Panc1 (cell line): ENCODE results near the gene CCM2L. TPM values are rescaled to one million over a fixed set of nuclear protein-coding genes. Genes with fewer than 3 reads are reported as not detected.

Experiments used
- ATAC-seq: fragments of 200-7000 bp; cut with Tn5 transposase; 2 replicates; pipeline ENCODE4 v1.9.1; 2020; ENCODE audit warnings: mild to moderate bottlenecking, moderate library complexity
- BruUV-seq: library from RNA; stranded (reverse); fragments of 400-500 nt; replicated peaks from 2 replicates; lab custom pipeline; 2021; lab: Mats Ljungman, UMichigan
- CTCF ChIA-PET: fragments of 300-600 bp; sonication (Branson Sonifier 250); formaldehyde crosslinking; loops from one replicate; lab custom pipeline; 2022; ENCODE audit warnings: antibody characterized with exemption; lab: Charles Lee
- POLR2A ChIA-PET: fragments of 300-600 bp; sonication (Branson Sonifier 250); formaldehyde crosslinking; loops from one replicate; lab custom pipeline; 2022; ENCODE audit warnings: antibody characterized with exemption; lab: Charles Lee
- DNase-seq: peaks from one replicate; pipeline ENCODE4 v3.0.0-alpha.2; 2010; ENCODE audit warnings: low read depth, low spot score
- H3K27ac ChIP-seq: 2 replicates; pipeline ENCODE4 v1.5.1; 2011; ENCODE audit warnings: mild to moderate bottlenecking, low read length, inconsistent platforms
- H3K27me3 ChIP-seq: fragments of 200-500 bp; sonication (Bioruptor generic); 2 replicates; pipeline ENCODE4 v1.6.0; 2014; ENCODE audit warnings: low read length, inconsistent platforms; ENCODE audit not compliant: control insufficient read depth, insufficient read depth
- H3K36me3 ChIP-seq: fragments of 200-500 bp; sonication (Bioruptor generic); 2 replicates; pipeline ENCODE4 v1.5.1; 2014; ENCODE audit warnings: inconsistent platforms, mild to moderate bottlenecking, low read length, moderate library complexity; ENCODE audit not compliant: control insufficient read depth, insufficient read depth
- H3K4me1 ChIP-seq: 2 replicates; pipeline ENCODE4 v1.5.1; 2011; ENCODE audit warnings: inconsistent platforms, mild to moderate bottlenecking, low read length, moderate library complexity; ENCODE audit not compliant: control insufficient read depth, insufficient read depth
- H3K4me3 ChIP-seq, 2 experiments: 2 replicates each; pipeline ENCODE4 v1.5.1; 2011 to 2012; ENCODE audit warnings: low read depth in 2 of 2, low read length in 2 of 2, mild to moderate bottlenecking in 2 of 2, inconsistent platforms in 1 of 2, moderate library complexity in 1 of 2
- H3K9me3 ChIP-seq: fragments of 200-500 bp; sonication (Bioruptor generic); 2 replicates; pipeline ENCODE4 v1.5.1; 2014; ENCODE audit warnings: low read depth, mild to moderate bottlenecking, inconsistent platforms, low read length, moderate library complexity; ENCODE audit not compliant: control insufficient read depth, insufficient read depth
- POLR2AphosphoS5 ChIP-seq: IDR thresholded peaks from 2 replicates; pipeline ENCODE4 v1.6.1; 2012; ENCODE audit warnings: mild to moderate bottlenecking, low read depth, low read length, moderate library complexity
- SIN3A ChIP-seq: IDR thresholded peaks from 2 replicates; pipeline ENCODE4 v1.6.1; 2012; ENCODE audit warnings: low read depth, mild to moderate bottlenecking, low read length, moderate library complexity, borderline replicate concordance; ENCODE audit not compliant: insufficient read depth
- TCF7L2 ChIP-seq: IDR thresholded peaks from 2 replicates; pipeline ENCODE4 v1.6.1; 2011; ENCODE audit warnings: mild to moderate bottlenecking, low read depth, low read length, inconsistent platforms
- in situ Hi-C: cut with HindIII; loops from 2 replicates; pipeline ENCODE4 v1.10.0; 2016; ENCODE audit warnings: low sequenced_read_pairs, low pct_unique_long_range_greater_than_20kb
- intact Hi-C: fragments of 100-400 bp; cut with micrococcal nuclease; formaldehyde crosslinking; loops from one replicate; pipeline ENCODE4 v1.10.0; 2022; ENCODE audit not compliant: unreplicated experiment
- total RNA-seq: library from RNA; stranded (reverse); gene quantifications from one replicate; pipeline ENCODE4 v1.2.1, GENCODE V29; 2021; ENCODE audit not compliant: unreplicated experiment
- TF ChIP-seq, protein P1 (sequence below), 2 experiments: IDR thresholded peaks; 2 replicates each; pipeline ENCODE4 v1.6.1; 2011 to 2012; ENCODE audit warnings: low read depth in 2 of 2, control low read depth in 1 of 2, low read length in 1 of 2, mild to moderate bottlenecking in 1 of 2, moderate library complexity in 1 of 2; ENCODE audit not compliant: insufficient read depth in 1 of 2
- TF ChIP-seq, protein P2 (sequence below): fragments of 450-650 bp; IDR thresholded peaks from 2 replicates; pipeline ENCODE4 v1.5.1; 2017; ENCODE audit warnings: mild to moderate bottlenecking

CCM2L gene
- total RNA-seq, 1 experiment from 2014 or later = 45.4 TPM

DNA sequence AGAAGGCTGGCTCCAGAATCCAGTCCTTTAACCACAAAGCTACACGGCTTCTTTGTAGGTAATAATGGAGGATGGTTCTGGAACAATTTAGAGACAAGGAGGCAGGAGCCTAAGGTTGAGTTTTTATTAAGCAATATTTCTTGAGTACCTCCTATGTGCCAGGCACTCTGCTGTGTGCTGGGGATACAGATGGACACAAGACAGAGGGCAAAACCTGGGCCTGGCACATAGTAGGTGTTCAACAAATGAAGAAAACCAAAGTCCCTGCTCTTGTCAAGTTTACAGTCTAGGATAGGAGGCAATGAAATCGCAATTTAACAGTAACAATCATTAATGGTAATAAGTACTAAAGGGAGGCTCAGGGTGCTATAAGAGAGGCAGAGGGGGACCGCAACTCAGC lies 17.4 kb downstream of the CCM2L start:
- CTCF ChIA-PET = interaction anchor here (0.6 kb wide), 1 partner anchor 12 kb away, joined by 9 read pairs; no protein-coding TSS in a partner anchor
- H3K9me3 ChIP-seq = no peaks in the 10 kb centered on the region
- BruUV-seq = TSS peak; percentile 33
- no peak for TF ChIP-seq TCF7L2
- TF ChIP-seq, protein P1, sequence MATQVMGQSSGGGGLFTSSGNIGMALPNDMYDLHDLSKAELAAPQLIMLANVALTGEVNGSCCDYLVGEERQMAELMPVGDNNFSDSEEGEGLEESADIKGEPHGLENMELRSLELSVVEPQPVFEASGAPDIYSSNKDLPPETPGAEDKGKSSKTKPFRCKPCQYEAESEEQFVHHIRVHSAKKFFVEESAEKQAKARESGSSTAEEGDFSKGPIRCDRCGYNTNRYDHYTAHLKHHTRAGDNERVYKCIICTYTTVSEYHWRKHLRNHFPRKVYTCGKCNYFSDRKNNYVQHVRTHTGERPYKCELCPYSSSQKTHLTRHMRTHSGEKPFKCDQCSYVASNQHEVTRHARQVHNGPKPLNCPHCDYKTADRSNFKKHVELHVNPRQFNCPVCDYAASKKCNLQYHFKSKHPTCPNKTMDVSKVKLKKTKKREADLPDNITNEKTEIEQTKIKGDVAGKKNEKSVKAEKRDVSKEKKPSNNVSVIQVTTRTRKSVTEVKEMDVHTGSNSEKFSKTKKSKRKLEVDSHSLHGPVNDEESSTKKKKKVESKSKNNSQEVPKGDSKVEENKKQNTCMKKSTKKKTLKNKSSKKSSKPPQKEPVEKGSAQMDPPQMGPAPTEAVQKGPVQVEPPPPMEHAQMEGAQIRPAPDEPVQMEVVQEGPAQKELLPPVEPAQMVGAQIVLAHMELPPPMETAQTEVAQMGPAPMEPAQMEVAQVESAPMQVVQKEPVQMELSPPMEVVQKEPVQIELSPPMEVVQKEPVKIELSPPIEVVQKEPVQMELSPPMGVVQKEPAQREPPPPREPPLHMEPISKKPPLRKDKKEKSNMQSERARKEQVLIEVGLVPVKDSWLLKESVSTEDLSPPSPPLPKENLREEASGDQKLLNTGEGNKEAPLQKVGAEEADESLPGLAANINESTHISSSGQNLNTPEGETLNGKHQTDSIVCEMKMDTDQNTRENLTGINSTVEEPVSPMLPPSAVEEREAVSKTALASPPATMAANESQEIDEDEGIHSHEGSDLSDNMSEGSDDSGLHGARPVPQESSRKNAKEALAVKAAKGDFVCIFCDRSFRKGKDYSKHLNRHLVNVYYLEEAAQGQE (IDR thresholded peaks at IDR 0.05; ENCODE audit: insufficient read depth in 1 of 2, low read depth in 2 of 2, low read length in 1 of 2) = no peak
- no peak for TF ChIP-seq SIN3A
- no peak for TF ChIP-seq POLR2AphosphoS5
- TF ChIP-seq, protein P2, sequence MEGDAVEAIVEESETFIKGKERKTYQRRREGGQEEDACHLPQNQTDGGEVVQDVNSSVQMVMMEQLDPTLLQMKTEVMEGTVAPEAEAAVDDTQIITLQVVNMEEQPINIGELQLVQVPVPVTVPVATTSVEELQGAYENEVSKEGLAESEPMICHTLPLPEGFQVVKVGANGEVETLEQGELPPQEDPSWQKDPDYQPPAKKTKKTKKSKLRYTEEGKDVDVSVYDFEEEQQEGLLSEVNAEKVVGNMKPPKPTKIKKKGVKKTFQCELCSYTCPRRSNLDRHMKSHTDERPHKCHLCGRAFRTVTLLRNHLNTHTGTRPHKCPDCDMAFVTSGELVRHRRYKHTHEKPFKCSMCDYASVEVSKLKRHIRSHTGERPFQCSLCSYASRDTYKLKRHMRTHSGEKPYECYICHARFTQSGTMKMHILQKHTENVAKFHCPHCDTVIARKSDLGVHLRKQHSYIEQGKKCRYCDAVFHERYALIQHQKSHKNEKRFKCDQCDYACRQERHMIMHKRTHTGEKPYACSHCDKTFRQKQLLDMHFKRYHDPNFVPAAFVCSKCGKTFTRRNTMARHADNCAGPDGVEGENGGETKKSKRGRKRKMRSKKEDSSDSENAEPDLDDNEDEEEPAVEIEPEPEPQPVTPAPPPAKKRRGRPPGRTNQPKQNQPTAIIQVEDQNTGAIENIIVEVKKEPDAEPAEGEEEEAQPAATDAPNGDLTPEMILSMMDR = no peak
- intact Hi-C loops (no loop called here), in situ Hi-C loops (no loop called here)
- DNase-seq (no peak), ATAC-seq (no peak)
- no peaks in the 10 kb centered on the region for H3K36me3 ChIP-seq
- H3K27ac ChIP-seq = no peak overlapping the region
- H3K27me3 ChIP-seq = no peaks in the 10 kb centered on the region; the same call in 1 of the 2 replicates
- POLR2A ChIA-PET = no interaction called here
- no peak overlapping the region for H3K4me3 ChIP-seq
- peaks cover 15% of the 10 kb centered on the region for H3K4me1 ChIP-seq

DNA sequence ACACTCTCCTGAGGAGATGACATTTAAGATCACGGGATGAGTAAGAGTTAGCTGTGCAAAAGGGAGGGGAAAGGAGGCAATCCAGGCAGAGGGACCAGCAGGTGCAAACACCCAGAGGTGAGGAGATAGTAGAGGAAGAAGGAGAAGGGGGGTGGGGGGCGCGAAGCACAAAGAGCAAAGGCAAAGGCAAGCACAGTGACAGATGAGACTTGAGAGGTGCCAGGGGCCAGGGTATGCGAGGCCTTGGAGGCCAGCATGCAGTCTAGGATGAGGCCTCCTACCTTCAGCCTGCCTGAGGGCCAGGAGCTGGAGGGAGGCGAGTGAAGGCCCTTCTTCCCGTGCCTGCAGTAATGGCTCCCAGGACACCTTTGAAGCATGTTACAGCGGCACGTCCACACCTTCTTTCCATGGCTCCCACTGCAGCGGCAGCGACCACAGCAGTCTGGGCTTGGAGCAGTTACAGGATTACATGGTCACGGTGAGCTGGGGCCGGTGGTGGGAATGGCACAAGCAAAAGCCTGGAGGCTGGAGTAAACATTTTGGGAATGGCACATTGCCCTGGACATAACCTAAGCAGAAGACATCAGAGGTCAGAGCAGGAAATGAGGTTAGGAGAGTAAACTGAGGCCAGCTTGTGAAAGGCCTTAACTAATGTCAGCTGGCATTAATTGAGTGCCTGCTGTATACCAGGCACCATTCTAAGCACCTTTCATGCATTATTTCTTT lies 18.6 kb downstream of the CCM2L start:
- ChIA-PET POLR2A (interaction anchor here (0.6 to 0.7 kb wide), 3 partner anchors 27 to 134 kb away, joined by 4 to 12 read pairs (median 6); no protein-coding TSS in a partner anchor), CTCF (interaction anchor here (0.5 to 4.0 kb wide), 7 partner anchors 11 to 206 kb away, joined by 3 to 28 read pairs (median 5); partner anchors contain the start of gene PDRG1)
- intact Hi-C loops = no loop called here
- no peaks in the 10 kb centered on the region for H3K9me3 ChIP-seq
- DNase-seq = no peak
- TF ChIP-seq POLR2AphosphoS5 = no peak
- TF ChIP-seq, protein P1 (IDR thresholded peaks at IDR 0.05; ENCODE audit: insufficient read depth in 1 of 2, low read depth in 2 of 2, low read length in 1 of 2) = no peak
- no peak for TF ChIP-seq TCF7L2
- H3K4me1 ChIP-seq = peaks cover 15% of the 10 kb centered on the region
- no peak overlapping the region for H3K27ac ChIP-seq
- no TSS peak for BruUV-seq
- ATAC-seq = no peak
- H3K36me3 ChIP-seq = no peaks in the 10 kb centered on the region
- in situ Hi-C loops = no loop called here
- no peaks in the 10 kb centered on the region; the same call in 1 of the 2 replicates for H3K27me3 ChIP-seq
- no peak overlapping the region for H3K4me3 ChIP-seq
